GM23248 (cell line): ENCODE measurements around the gene ADAMTSL5.

Experiments used
- EZH2 ChIP-seq: fragments of 200-600 bp; sonication (generic); IDR thresholded peaks from 2 replicates; pipeline ENCODE4 v1.6.1; 2018; ENCODE audit warnings: antibody characterized with exemption, mild to moderate bottlenecking; ENCODE audit not compliant: insufficient read depth, poor library complexity, severe bottlenecking
- EZH2phosphoT487 ChIP-seq: fragments of 200-600 bp; sonication (generic); IDR thresholded peaks from 2 replicates; pipeline ENCODE4 v1.6.1; 2018; ENCODE audit warnings: antibody characterized with exemption, moderate library complexity, mild to moderate bottlenecking, low read depth; ENCODE audit not compliant: insufficient read depth

DNA sequence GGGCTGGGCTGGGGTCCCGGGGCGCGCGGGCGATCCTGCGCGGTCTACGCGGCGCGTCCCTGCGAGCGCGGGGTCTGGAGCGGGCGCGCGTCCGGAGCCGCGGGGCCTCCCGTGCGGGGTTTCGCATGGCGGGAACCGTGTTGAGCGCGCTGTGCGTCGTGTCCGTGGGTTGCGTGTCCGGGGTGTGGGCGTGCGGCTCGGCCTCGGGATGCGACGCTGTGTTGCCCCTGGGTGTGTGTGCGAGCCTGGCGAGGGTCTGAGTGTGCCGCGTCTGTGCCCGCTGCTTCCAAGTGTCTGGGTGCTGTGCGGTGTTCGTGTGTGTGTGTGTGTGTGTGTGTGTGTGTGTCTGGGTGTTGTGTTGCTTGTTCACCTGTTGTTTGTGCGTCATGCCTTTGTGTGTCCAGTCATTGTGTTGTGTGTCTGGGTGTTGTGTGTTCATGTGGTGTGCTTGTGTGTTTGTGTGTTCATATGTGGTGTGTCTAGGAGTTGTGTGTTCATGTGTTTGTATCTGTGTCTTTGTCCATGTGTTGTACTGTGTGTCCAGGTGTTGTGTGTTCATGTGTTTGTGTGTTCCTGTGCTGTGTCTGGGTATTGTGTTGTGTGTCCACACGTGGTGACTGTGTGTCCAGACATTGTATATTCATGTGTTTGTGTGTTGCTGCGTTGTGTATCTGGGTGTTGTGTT is 11.6 kb upstream of the ADAMTSL5 start:
- TF ChIP-seq EZH2 (peak; percentile 58), EZH2phosphoT487 (no peak)
